Measurements from ENCODE around the gene TOP2A. TPM values are rescaled to one million over a fixed set of nuclear protein-coding genes. Genes with fewer than 3 reads are reported as not detected.
"Not testable (repeated sequence)": the region's sequence is repeated elsewhere in the genome, so short reads cannot be mapped to it uniquely, and the experiment has no call there.

Gene TOP2A
- total RNA-seq, 3 donors from 2014 or later (not counting 1 experiment from before 2014, with no cell fraction given) = 2.0 to 6.4 (median 4.6) TPM

GRCh38 chr17:40407460-40407859 is 10.2 kb downstream of the TOP2A start:
- no peaks in the 10 kb centered on the region for H3K4me1 ChIP-seq (ENCODE audit: control insufficient read depth, insufficient read depth, low read length)
- no peaks in the 10 kb centered on the region for H3K36me3 ChIP-seq (ENCODE audit: control insufficient read depth, insufficient read depth, low read length)
- H3K9me3 ChIP-seq (ENCODE audit: control insufficient read depth, insufficient read depth, low read length) = no peaks in the 10 kb centered on the region
- no peak overlapping the region for H3K27ac ChIP-seq (ENCODE audit: low read length)
- H3K36me3 Mint-ChIP-seq = no peaks in the 10 kb centered on the region
- no peak overlapping the region for H3K4me3 ChIP-seq (ENCODE audit: low read length)
- DNase-seq = no peak
- no peak overlapping the region for H3K27ac Mint-ChIP-seq
- H3K4me3 Mint-ChIP-seq = no peak overlapping the region
- intact Hi-C loops (cut with micrococcal nuclease) = no loop called here
- H3K4me1 Mint-ChIP-seq = no peaks in the 10 kb centered on the region
- H3K9me3 Mint-ChIP-seq = no peaks in the 10 kb centered on the region
- no peak for ATAC-seq
- WGBS (ENCODE audit: insufficient coverage) = 100% methylated on average over 2 of the region's 3 CpGs
- no peaks in the 10 kb centered on the region for H3K27me3 Mint-ChIP-seq (ENCODE audit: low read depth in 2 of 2)
- TF ChIP-seq, protein P1, sequence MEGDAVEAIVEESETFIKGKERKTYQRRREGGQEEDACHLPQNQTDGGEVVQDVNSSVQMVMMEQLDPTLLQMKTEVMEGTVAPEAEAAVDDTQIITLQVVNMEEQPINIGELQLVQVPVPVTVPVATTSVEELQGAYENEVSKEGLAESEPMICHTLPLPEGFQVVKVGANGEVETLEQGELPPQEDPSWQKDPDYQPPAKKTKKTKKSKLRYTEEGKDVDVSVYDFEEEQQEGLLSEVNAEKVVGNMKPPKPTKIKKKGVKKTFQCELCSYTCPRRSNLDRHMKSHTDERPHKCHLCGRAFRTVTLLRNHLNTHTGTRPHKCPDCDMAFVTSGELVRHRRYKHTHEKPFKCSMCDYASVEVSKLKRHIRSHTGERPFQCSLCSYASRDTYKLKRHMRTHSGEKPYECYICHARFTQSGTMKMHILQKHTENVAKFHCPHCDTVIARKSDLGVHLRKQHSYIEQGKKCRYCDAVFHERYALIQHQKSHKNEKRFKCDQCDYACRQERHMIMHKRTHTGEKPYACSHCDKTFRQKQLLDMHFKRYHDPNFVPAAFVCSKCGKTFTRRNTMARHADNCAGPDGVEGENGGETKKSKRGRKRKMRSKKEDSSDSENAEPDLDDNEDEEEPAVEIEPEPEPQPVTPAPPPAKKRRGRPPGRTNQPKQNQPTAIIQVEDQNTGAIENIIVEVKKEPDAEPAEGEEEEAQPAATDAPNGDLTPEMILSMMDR (IDR thresholded peaks at IDR 0.05) = no peak
- H3K27me3 ChIP-seq (ENCODE audit: control insufficient read depth, insufficient read depth, low read length) = no peaks in the 10 kb centered on the region

GRCh38 chr17:40404003-40404402 is 13.7 kb downstream of the TOP2A start:
- no peak overlapping the region for H3K27ac ChIP-seq (ENCODE audit: low read length)
- Mint-ChIP-seq H3K27me3 (ENCODE audit: low read depth in 2 of 2) (no peaks in the 10 kb centered on the region), H3K4me3 (no peak overlapping the region), H3K9me3 (no peaks in the 10 kb centered on the region), H3K36me3 (no peaks in the 10 kb centered on the region), H3K27ac (no peak overlapping the region), H3K4me1 (peaks cover 0 to 4% of the 10 kb centered on the region in 2 donors)
- WGBS (ENCODE audit: insufficient coverage) = 100% methylated on average over 3 of the region's 3 CpGs
- TF ChIP-seq, protein P1 (IDR thresholded peaks at IDR 0.05) = no peak
- H3K36me3 ChIP-seq (ENCODE audit: control insufficient read depth, insufficient read depth, low read length) = no peaks in the 10 kb centered on the region
- no peaks in the 10 kb centered on the region for H3K4me1 ChIP-seq (ENCODE audit: control insufficient read depth, insufficient read depth, low read length)
- no peak for DNase-seq
- no peak overlapping the region for H3K4me3 ChIP-seq (ENCODE audit: low read length)
- H3K9me3 ChIP-seq (ENCODE audit: control insufficient read depth, insufficient read depth, low read length) = no peaks in the 10 kb centered on the region
- intact Hi-C loops (cut with micrococcal nuclease) = no loop called here
- no peaks in the 10 kb centered on the region for H3K27me3 ChIP-seq (ENCODE audit: control insufficient read depth, insufficient read depth, low read length)
- ATAC-seq = no peak

GRCh38 chr17:40402668-40403067 is 15.0 kb downstream of the TOP2A start:
- no peak overlapping the region for H3K4me3 Mint-ChIP-seq
- intact Hi-C loops (cut with micrococcal nuclease) = no loop called here
- Histone ChIP-seq H3K4me1 (ENCODE audit: control insufficient read depth, insufficient read depth, low read length) (no peaks in the 10 kb centered on the region), H3K4me3 (ENCODE audit: low read length) (no peak overlapping the region), H3K27me3 (ENCODE audit: control insufficient read depth, insufficient read depth, low read length) (no peaks in the 10 kb centered on the region), H3K27ac (ENCODE audit: low read length) (no peak overlapping the region), H3K9me3 (ENCODE audit: control insufficient read depth, insufficient read depth, low read length) (no peaks in the 10 kb centered on the region), H3K36me3 (ENCODE audit: control insufficient read depth, insufficient read depth, low read length) (no peaks in the 10 kb centered on the region)
- no peaks in the 10 kb centered on the region for H3K27me3 Mint-ChIP-seq (ENCODE audit: low read depth in 2 of 2)
- H3K9me3 Mint-ChIP-seq = no peaks in the 10 kb centered on the region
- H3K36me3 Mint-ChIP-seq = no peaks in the 10 kb centered on the region
- TF ChIP-seq, protein P1 (IDR thresholded peaks at IDR 0.05) = no peak
- peaks cover 0 to 5% of the 10 kb centered on the region in 2 donors for H3K4me1 Mint-ChIP-seq
- DNase-seq = peak in 1 of 2 donors; percentile 45
- 53% methylated on average over 1 of the region's 1 CpG for WGBS (ENCODE audit: insufficient coverage)
- no peak for ATAC-seq
- H3K27ac Mint-ChIP-seq = no peak overlapping the region

DNA sequence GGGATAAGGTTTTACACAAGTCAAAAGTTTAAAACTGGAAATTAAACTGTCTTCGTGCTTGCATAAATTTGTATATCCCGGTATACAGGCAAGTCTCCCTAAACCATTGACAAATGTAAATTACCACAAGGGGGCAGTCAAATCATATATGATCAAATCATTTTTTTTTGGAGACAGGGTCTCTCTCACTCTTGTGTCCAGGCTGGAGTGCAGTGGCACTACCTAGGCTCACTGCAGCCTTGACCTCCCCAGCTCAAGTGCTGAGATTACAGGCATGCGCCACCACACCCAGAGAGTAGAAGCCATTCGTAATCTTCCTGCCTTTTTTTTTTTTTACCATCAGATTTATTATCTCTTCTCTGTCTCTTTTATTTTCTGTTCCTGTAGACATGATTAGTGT is 18.5 kb downstream of the TOP2A start:
- Mint-ChIP-seq H3K9me3 (no peaks in the 10 kb centered on the region), H3K27me3 (ENCODE audit: low read depth in 2 of 2) (no peaks in the 10 kb centered on the region), H3K4me1 (peaks cover 0 to 5% of the 10 kb centered on the region in 2 donors), H3K4me3 (no peak overlapping the region), H3K36me3 (no peaks in the 10 kb centered on the region), H3K27ac (no peak overlapping the region)
- no peaks in the 10 kb centered on the region for H3K36me3 ChIP-seq (ENCODE audit: control insufficient read depth, insufficient read depth, low read length)
- H3K4me1 ChIP-seq (ENCODE audit: control insufficient read depth, insufficient read depth, low read length) = no peaks in the 10 kb centered on the region
- intact Hi-C loops (cut with micrococcal nuclease) = loop anchor here (1.0 kb wide), 2 partner anchors 134 to 161 kb away; no protein-coding TSS in a partner anchor
- no peak overlapping the region for H3K4me3 ChIP-seq (ENCODE audit: low read length)
- peak in 2 of 3 donors; percentile 69 to 76 for ATAC-seq
- H3K27ac ChIP-seq (ENCODE audit: low read length) = no peak overlapping the region
- no peaks in the 10 kb centered on the region for H3K9me3 ChIP-seq (ENCODE audit: control insufficient read depth, insufficient read depth, low read length)
- WGBS (ENCODE audit: insufficient coverage) = 85% methylated on average over 4 of the region's 4 CpGs
- no peaks in the 10 kb centered on the region for H3K27me3 ChIP-seq (ENCODE audit: control insufficient read depth, insufficient read depth, low read length)
- peak in 1 of 2 donors; percentile 79 for DNase-seq
- TF ChIP-seq, protein P1 (IDR thresholded peaks at IDR 0.05) = peak; percentile 74

GRCh38 chr17:40386555-40386954 is 31.1 kb downstream of the TOP2A start:
- H3K4me3 ChIP-seq (ENCODE audit: low read length); DNase-seq; intact Hi-C loops (cut with micrococcal nuclease); H3K4me1 Mint-ChIP-seq; H3K9me3 Mint-ChIP-seq; H3K4me1 ChIP-seq (ENCODE audit: control insufficient read depth, insufficient read depth, low read length); ATAC-seq; H3K36me3 Mint-ChIP-seq; H3K27ac Mint-ChIP-seq; H3K27ac ChIP-seq (ENCODE audit: low read length); H3K9me3 ChIP-seq (ENCODE audit: control insufficient read depth, insufficient read depth, low read length); H3K27me3 ChIP-seq (ENCODE audit: control insufficient read depth, insufficient read depth, low read length); H3K4me3 Mint-ChIP-seq; H3K36me3 ChIP-seq (ENCODE audit: control insufficient read depth, insufficient read depth, low read length); H3K27me3 Mint-ChIP-seq (ENCODE audit: low read depth in 2 of 2): not testable (repeated sequence)
- WGBS (ENCODE audit: insufficient coverage) = 97% methylated on average over 3 of the region's 3 CpGs

Data from natural killer cell (primary cell).